Activated naive CD8-positive, alpha-beta T cell treated with anti-CD3 and anti-CD28 coated beads for 36 hours (primary cell): Measurements from ENCODE around the gene ARRB2. TPM values are rescaled to one million over a fixed set of nuclear protein-coding genes. Genes with fewer than 3 reads are reported as not detected.
A peak's percentile ranks its signal among the peaks of the same experiment; 100 is the strongest.

ENCODE experiments used
- DNase-seq: peaks from one replicate; pipeline ENCODE4 v3.0.0; 2021
- H3K27ac Mint-ChIP-seq: one replicate; pipeline ENCODE4 v1.8.0; 2022; ENCODE audit warnings: mild to moderate bottlenecking, moderate library complexity, mixed read lengths
- H3K27me3 Mint-ChIP-seq: one replicate; pipeline ENCODE4 v1.8.0; 2022; ENCODE audit warnings: mild to moderate bottlenecking, mixed read lengths
- H3K36me3 Mint-ChIP-seq: one replicate; pipeline ENCODE4 v1.8.0; 2021; ENCODE audit warnings: mild to moderate bottlenecking, mixed read lengths
- H3K4me1 Mint-ChIP-seq: one replicate; pipeline ENCODE4 v1.8.0; 2021; ENCODE audit warnings: mixed read lengths
- H3K4me3 Mint-ChIP-seq: one replicate; pipeline ENCODE4 v1.8.0; 2022; ENCODE audit warnings: mild to moderate bottlenecking, moderate library complexity, mixed read lengths
- H3K9me3 Mint-ChIP-seq: one replicate; pipeline ENCODE4 v1.8.0; 2022; ENCODE audit warnings: mixed read lengths
- total RNA-seq, 2 experiments: library from RNA; stranded (reverse); gene quantifications; one replicate each; pipeline ENCODE4 v1.2.3, GENCODE V29; 2021

ARRB2 gene
- total RNA-seq = 100 to 1,000 TPM; 161 to 170 TPM

GRCh38 chr17:4709794-4710692 is at the start of gene ARRB2:
Gene ARRB2 (plus strand): TSS chr17:4710632. CDS start chr17:4710722, 90 bp downstream.
- Mint-ChIP-seq H3K4me1 (peaks cover 48% of the 10 kb centered on the region), H3K36me3 (peaks cover 37% of the 10 kb centered on the region), H3K9me3 (no peaks in the 10 kb centered on the region), H3K4me3 (peak within 1 kb of the TSS; percentile 98), H3K27ac (peak within 1 kb of the TSS; percentile 99), H3K27me3 (no peaks in the 10 kb centered on the region)
- peak; percentile 99 for DNase-seq

- H3K4me1 Mint-ChIP-seq = peaks cover 1% of the 10 kb centered on the region
- no peaks in the 10 kb centered on the region for H3K27me3 Mint-ChIP-seq
- no peak overlapping the region for H3K27ac Mint-ChIP-seq
Measured at GRCh38 chr17:4663711-4664110, 46.7 kb upstream of the ARRB2 start.

DNA sequence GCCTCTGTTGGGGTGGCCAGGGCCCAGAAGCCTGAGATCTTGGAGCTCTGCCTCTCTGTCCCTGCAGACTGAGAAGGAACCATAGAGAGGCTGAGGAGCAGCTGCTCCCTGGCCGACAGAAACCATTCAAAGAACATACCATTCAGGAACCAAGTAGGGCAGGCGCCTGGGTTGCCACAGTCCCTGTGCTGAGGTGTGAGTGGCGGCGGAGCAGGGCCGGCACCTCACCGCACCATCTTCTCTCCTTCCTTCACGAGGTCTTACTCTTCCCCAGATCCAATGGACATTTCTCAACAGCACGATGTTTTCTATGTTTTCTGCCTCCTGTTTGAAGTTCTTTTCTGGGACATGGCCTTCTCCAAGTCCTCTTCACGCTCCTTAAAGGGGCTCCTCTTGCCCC is 46.2 kb upstream of the ARRB2 start:
- H3K4me3 Mint-ChIP-seq = no peak overlapping the region
- H3K27me3 Mint-ChIP-seq = no peaks in the 10 kb centered on the region
- H3K36me3 Mint-ChIP-seq = no peaks in the 10 kb centered on the region
- no peaks in the 10 kb centered on the region for H3K4me1 Mint-ChIP-seq
- no peak for DNase-seq
- no peak overlapping the region for H3K27ac Mint-ChIP-seq
- H3K9me3 Mint-ChIP-seq = no peaks in the 10 kb centered on the region

More at GRCh38 chr17:4663711-4664110, 46.7 kb upstream of the ARRB2 start:
- no peaks in the 10 kb centered on the region for H3K9me3 Mint-ChIP-seq
- DNase-seq = no peak
- no peaks in the 10 kb centered on the region for H3K36me3 Mint-ChIP-seq
- H3K4me3 Mint-ChIP-seq = no peak overlapping the region

DNA sequence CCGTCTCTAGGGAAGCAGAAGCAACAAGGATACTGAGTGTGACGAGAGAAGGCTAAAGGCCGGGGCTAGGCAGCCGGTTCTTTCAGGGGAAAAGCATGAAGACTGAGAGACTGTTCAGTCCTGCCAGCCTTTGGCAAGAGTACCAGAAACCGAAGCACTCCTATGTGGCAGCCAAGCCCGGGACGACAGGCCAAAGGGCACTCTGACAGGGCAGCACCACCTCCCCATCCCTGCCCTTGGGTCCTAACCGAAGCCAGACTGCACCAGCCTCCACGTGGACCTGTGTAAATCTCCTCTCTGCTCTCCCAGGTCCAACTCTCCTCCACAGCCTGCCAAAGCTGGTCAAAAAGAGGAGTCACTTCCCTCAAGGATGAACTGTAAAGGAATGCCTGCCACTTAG is 45.4 kb upstream of the ARRB2 start:
- no peaks in the 10 kb centered on the region for H3K27me3 Mint-ChIP-seq
- H3K9me3 Mint-ChIP-seq = no peaks in the 10 kb centered on the region
- no peak for DNase-seq
- H3K4me3 Mint-ChIP-seq = no peak overlapping the region
- no peaks in the 10 kb centered on the region for H3K4me1 Mint-ChIP-seq
- H3K36me3 Mint-ChIP-seq = peaks cover 3% of the 10 kb centered on the region
- no peak overlapping the region for H3K27ac Mint-ChIP-seq

GRCh38 chr17:4666296-4666695 is 44.1 kb upstream of the ARRB2 start:
- no peak for DNase-seq
- no peaks in the 10 kb centered on the region for H3K27me3 Mint-ChIP-seq
- H3K4me3 Mint-ChIP-seq = no peak overlapping the region
- H3K27ac Mint-ChIP-seq = no peak overlapping the region
- H3K36me3 Mint-ChIP-seq = peaks cover 11% of the 10 kb centered on the region
- H3K9me3 Mint-ChIP-seq = no peaks in the 10 kb centered on the region
- no peaks in the 10 kb centered on the region for H3K4me1 Mint-ChIP-seq

- DNase-seq = no peak
- no peak overlapping the region for H3K27ac Mint-ChIP-seq
Measured at GRCh38 chr17:4667166-4667565, 43.3 kb upstream of the ARRB2 start.

GRCh38 chr17:4672055-4672630 is 38.3 kb upstream of the ARRB2 start:
- Mint-ChIP-seq H3K4me3 (no peak overlapping the region), H3K4me1 (no peaks in the 10 kb centered on the region), H3K27ac (peak overlapping the region; percentile 5), H3K36me3 (peaks cover 22% of the 10 kb centered on the region), H3K27me3 (no peaks in the 10 kb centered on the region), H3K9me3 (no peaks in the 10 kb centered on the region)
- no peak for DNase-seq

More at GRCh38 chr17:4667166-4667565, 43.3 kb upstream of the ARRB2 start:
- Mint-ChIP-seq H3K9me3 (no peaks in the 10 kb centered on the region), H3K27me3 (no peaks in the 10 kb centered on the region), H3K36me3 (peaks cover 15% of the 10 kb centered on the region), H3K4me3 (no peak overlapping the region), H3K4me1 (no peaks in the 10 kb centered on the region)

- no peaks in the 10 kb centered on the region for H3K4me1 Mint-ChIP-seq
- H3K4me3 Mint-ChIP-seq = no peak overlapping the region
- H3K27ac Mint-ChIP-seq = no peak overlapping the region
- no peaks in the 10 kb centered on the region for H3K9me3 Mint-ChIP-seq
- H3K27me3 Mint-ChIP-seq = no peaks in the 10 kb centered on the region
- peaks cover 23% of the 10 kb centered on the region for H3K36me3 Mint-ChIP-seq
- DNase-seq = no peak
Measured at GRCh38 chr17:4672751-4673150, 37.7 kb upstream of the ARRB2 start.

GRCh38 chr17:4673169-4673568 is 37.3 kb upstream of the ARRB2 start:
- no peak overlapping the region for H3K27ac Mint-ChIP-seq

GRCh38 chr17:4673986-4674684 is 36.3 kb upstream of the ARRB2 start:
- Mint-ChIP-seq H3K27me3 (no peaks in the 10 kb centered on the region), H3K27ac (peak overlapping the region; percentile 31), H3K4me3 (no peak overlapping the region), H3K36me3 (peaks cover 23% of the 10 kb centered on the region), H3K4me1 (peaks cover 9% of the 10 kb centered on the region), H3K9me3 (no peaks in the 10 kb centered on the region)
- DNase-seq = no peak

More at GRCh38 chr17:4673169-4673568, 37.3 kb upstream of the ARRB2 start:
- Mint-ChIP-seq H3K4me1 (peaks cover 1% of the 10 kb centered on the region), H3K9me3 (no peaks in the 10 kb centered on the region), H3K4me3 (no peak overlapping the region), H3K27me3 (no peaks in the 10 kb centered on the region), H3K36me3 (peaks cover 23% of the 10 kb centered on the region)
- no peak for DNase-seq

DNA sequence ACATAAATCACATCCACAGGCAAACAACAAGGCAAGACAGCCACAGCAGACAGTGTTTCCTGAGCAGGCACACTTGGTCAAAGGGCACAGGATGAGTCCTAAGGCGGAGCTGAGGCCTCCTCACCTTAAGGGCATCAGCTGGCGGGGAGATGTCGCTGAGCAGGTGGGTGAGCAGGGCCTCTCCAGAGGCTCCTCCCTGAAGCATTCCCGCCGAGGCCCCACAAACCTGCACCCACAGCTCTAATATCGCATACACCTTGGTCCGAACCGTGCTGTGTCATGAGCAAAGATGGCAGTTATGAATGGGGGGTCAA is 35.8 kb upstream of the ARRB2 start:
- H3K4me3 Mint-ChIP-seq = no peak overlapping the region
- H3K4me1 Mint-ChIP-seq = peaks cover 11% of the 10 kb centered on the region
- peak overlapping the region; percentile 31 for H3K27ac Mint-ChIP-seq
- no peaks in the 10 kb centered on the region for H3K9me3 Mint-ChIP-seq
- peaks cover 20% of the 10 kb centered on the region for H3K36me3 Mint-ChIP-seq
- DNase-seq = no peak
- H3K27me3 Mint-ChIP-seq = no peaks in the 10 kb centered on the region

- Mint-ChIP-seq H3K36me3 (peaks cover 16% of the 10 kb centered on the region), H3K27ac (peak overlapping the region; percentile 35), H3K27me3 (no peaks in the 10 kb centered on the region), H3K4me1 (peaks cover 11% of the 10 kb centered on the region), H3K9me3 (no peaks in the 10 kb centered on the region), H3K4me3 (no peak overlapping the region)
- no peak for DNase-seq
Measured at GRCh38 chr17:4675791-4676190, 34.6 kb upstream of the ARRB2 start.

DNA sequence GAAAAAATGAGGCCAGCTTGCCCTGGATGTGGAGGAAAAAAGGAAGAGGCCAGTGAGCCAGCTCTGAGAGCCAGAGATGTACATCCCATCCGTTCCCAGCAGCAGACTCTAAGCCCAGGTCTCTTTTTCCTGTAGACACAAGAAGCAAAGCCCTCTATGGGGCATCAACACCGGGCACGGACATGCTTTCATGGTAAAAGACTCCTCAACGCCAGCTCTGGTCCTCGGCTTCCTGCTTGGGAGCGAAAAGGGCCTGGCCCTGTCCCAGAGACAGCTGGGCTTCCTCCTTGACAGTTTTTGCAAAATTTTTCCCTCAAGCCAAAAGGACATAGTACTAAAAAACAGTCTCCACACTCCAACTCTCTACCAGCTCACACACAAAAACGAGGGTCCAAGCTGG is 33.6 kb upstream of the ARRB2 start:
- Mint-ChIP-seq H3K9me3 (no peaks in the 10 kb centered on the region), H3K36me3 (peaks cover 11% of the 10 kb centered on the region), H3K4me3 (no peak overlapping the region), H3K27ac (no peak overlapping the region), H3K27me3 (no peaks in the 10 kb centered on the region), H3K4me1 (peaks cover 11% of the 10 kb centered on the region)
- no peak for DNase-seq

DNA sequence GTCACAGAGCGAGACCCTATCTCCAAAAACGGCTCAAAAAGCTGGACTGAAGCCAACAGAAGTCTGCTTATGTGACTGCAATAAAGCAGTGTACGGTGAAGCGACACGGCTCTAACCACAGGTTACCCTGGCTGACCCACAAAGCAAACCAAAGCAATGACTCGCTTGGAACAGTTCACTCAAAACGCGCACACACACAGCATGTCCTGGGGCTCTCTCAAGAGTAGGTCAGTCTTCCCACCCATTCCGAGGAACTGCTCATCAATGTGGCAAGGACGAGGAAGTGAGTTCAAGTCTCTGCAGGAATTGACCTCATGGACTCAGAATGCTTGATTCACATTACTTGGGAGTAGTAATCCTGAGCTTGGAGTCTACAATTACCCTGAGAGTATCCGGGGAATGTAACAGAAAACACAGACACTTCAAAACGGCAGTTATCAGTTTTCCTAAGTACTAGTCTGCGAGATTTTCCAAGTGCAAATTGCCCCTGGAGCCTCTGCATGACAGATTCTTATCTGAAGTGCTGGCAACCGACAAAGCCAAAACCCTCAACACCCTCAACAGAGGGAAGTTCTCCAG is 31.9 kb upstream of the ARRB2 start:
- Mint-ChIP-seq H3K27ac (peak overlapping the region; percentile 5), H3K4me3 (no peak overlapping the region), H3K4me1 (peaks cover 11% of the 10 kb centered on the region), H3K27me3 (no peaks in the 10 kb centered on the region), H3K36me3 (peaks cover 18% of the 10 kb centered on the region), H3K9me3 (no peaks in the 10 kb centered on the region)
- peak; percentile 18 for DNase-seq

GRCh38 chr17:4679658-4680057 is 30.8 kb upstream of the ARRB2 start:
- Mint-ChIP-seq H3K27me3 (no peaks in the 10 kb centered on the region), H3K36me3 (peaks cover 22% of the 10 kb centered on the region), H3K9me3 (no peaks in the 10 kb centered on the region), H3K27ac (no peak overlapping the region), H3K4me1 (peaks cover 11% of the 10 kb centered on the region), H3K4me3 (no peak overlapping the region)
- no peak for DNase-seq
